ENCODE data around the gene ALK. TPM values are rescaled to one million over a fixed set of nuclear protein-coding genes. Genes with fewer than 3 reads are reported as not detected.

Gene ALK
- total RNA-seq, 1 donor from 2014 or later, result not detected

DNA sequence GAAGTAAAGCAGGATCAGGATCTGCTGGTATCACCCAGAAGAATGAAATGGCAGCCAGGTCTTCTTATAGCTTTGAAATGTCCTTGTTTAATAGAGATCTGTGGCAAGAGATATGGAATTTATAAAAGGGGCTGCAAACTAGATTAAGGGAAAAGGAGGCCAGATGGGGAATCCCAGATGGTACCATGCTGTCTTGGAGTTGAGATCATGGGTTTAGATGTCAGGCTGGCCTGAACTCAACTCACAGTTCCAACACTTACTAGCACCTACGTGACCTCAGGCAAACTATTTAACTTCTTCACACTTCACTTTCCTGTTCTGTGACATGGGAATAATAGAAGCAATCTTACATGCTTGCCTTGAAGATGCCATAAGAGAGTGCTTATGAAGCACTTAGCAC, 188.2 kb downstream of the ALK start:
- DNase-seq (ENCODE audit: low spot score), result no peak
- intact Hi-C loops (cut with DNase I), result no loop called here

DNA sequence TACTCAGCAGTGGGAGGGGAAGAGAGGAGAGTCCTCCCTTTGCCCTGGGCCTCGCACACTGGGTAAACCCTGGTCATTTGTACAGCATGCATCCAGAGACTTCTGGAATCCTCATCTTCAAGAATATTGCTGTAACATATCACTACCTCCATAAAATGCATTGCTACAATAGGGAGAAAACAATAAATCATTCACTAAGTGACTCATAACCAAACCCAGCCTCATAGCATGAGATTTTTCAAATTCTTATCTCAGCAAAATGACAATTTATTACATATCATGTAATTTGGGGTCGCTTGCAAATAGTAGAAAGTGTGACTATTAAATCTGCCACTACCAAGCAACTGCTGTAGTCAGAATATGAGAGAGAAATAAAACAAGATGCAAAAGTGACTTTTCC, 189.4 kb downstream of the ALK start:
- intact Hi-C loops (cut with DNase I), result no loop called here

DNA sequence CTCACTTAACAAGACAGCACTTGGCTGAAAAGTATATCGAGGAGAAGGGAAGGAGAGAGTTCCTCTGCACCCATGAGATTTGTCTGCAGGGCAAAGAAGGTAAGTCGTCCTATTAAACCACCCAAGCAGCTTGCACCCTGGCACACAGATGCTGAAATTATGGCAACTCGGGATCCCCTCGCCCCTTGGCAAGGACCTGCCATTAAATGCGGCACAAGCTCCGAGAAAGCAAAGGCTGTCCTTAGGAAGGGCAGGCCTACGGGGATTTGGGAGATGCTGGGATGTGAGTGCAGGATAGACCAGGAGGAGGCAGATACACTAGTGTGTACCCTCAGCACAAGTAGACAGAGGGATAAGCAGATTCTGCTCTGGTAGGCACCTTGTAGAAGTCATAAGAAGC, 191.5 kb downstream of the ALK start:
- DNase-seq (ENCODE audit: low spot score), result no peak
- intact Hi-C loops (cut with DNase I), result no loop called here

More for the DNA sequence above, 189.4 kb downstream of the ALK start:
- no peak for DNase-seq (ENCODE audit: low spot score)

- intact Hi-C loops (cut with DNase I), result no loop called here
- no peak for DNase-seq (ENCODE audit: low spot score)
These were observed 192.0 kb downstream of the ALK start for GRCh38 chr2:29729401-29729800.

GRCh38 chr2:29726976-29727375, 194.4 kb downstream of the ALK start:
- intact Hi-C loops (cut with DNase I), result no loop called here

DNA sequence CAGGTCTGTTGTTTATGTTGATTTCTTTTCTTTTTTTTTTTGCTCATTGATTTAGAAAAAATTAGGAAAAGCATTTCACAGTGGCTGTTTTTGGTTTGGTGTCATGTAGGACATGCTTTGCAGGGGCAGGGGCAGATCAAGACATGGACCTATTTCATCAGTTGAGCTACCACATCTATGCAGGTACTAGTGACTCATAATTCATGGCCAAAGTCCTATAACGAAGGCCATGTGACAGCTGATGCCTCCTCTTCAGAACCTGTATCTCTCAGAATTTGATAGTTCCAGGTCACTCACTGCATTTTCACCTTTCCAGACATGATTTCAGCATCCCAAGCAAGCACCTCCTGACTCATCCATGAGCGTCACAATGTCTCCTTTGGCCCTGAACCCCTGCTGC, 195.8 kb downstream of the ALK start:
- intact Hi-C loops (cut with DNase I), result no loop called here
- no peak for DNase-seq (ENCODE audit: low spot score)

More at GRCh38 chr2:29726976-29727375, 194.4 kb downstream of the ALK start:
- no peak for DNase-seq (ENCODE audit: low spot score)

GRCh38 chr2:29724282-29724681, 197.1 kb downstream of the ALK start:
- intact Hi-C loops (cut with DNase I), result no loop called here
- no peak for DNase-seq (ENCODE audit: low spot score)

GRCh38 chr2:29723255-29724001, 198.0 kb downstream of the ALK start:
- intact Hi-C loops (cut with DNase I), result no loop called here
- no peak for DNase-seq (ENCODE audit: low spot score)

- intact Hi-C loops (cut with DNase I), result no loop called here
- DNase-seq (ENCODE audit: low spot score), result no peak
These were observed 201.7 kb downstream of the ALK start for GRCh38 chr2:29719639-29720038.

DNA sequence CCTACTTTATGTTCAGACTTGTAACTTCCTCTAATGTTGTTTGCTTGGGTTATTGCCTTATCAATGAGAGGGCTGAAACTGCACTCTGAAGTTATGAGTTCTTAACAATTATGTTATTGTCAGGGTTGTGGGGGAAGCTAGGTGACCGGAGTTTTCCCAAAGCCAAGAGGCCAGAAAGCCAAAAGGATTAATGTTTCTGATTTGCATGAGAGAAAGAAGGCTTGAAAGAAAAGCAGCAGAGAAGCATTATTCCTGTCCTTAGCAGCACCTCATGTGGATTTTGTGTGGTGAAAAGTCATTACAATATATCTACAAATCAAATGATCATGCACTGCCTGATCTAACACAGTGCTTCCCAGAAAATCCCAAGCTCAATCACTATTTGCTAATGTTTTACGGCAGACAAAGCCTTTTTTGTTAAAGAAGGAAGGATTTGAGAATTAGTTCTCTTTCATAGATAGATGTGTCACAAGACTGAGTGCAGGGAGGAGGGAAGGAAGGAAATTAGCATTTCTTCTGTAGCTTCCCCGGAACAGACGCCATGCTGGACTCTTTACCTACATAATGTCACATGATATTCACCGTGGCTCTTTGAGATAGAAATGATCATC, 203.2 kb downstream of the ALK start:
- intact Hi-C loops (cut with DNase I), result no loop called here
- no peak for DNase-seq (ENCODE audit: low spot score)

DNA sequence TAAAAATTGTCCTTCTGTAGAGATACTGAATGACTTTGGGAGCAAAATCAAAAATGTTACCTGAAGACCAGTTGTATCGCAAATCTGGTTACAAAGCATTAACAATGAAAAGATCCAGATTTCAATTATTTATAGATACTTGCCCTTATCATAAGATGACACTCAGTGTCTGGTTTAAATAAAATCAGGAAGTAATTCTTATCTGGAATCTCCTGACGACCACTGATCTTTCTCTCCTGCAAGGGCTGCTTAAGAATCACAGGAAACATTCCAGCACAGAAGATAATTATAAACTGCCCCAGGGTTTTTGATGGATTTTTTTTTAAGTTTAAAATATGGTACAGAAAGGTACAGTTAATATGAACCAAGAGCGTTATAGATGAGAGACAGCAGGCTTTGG, 205.7 kb downstream of the ALK start:
- no peak for DNase-seq (ENCODE audit: low spot score)
- intact Hi-C loops (cut with DNase I), result no loop called here

GRCh38 chr2:29714333-29714732, 207.1 kb downstream of the ALK start:
- intact Hi-C loops (cut with DNase I), result no loop called here
- no peak for DNase-seq (ENCODE audit: low spot score)

GRCh38 chr2:29706171-29706720, 215.1 kb downstream of the ALK start:
- intact Hi-C loops (cut with DNase I), result no loop called here
- no peak for DNase-seq (ENCODE audit: low spot score)

DNA sequence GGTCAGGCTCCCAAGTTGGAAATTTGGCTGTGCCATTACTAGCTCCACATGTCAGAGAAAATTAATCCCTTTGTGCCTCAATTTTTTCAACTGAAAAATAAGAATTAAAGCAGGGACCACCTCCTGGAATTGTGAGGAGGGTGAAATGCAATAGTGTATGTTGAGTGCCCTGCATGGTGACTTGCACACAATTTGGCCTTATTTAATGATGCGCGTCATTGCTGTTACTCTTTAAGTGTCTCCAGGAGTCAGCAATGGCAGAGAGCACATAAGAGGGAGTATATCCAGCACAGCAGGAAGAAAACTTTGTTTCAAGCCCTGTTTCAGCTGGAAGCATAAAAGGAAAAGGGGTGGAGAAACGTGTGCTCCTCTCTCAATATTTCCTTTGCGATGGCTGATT, 215.8 kb downstream of the ALK start:
- intact Hi-C loops (cut with DNase I), result no loop called here
- no peak for DNase-seq (ENCODE audit: low spot score)

DNA sequence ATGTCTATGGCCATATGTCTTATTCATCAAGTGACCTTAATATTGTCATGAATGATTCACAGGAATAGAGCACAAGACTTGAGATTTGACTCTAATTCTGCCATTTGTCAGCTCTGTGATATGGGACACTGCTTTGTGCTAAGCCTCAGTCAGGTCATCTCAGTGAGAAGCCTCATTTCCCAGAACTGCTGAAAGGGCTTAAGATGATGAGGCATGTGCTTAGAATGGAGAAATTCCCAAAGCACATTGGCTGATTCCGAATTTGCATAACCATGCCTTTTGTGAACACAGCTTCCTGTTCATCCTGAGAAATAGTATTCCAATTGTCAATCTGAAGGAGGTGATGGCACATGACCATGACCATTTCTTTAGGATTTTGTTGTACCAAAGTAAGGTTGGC, 218.1 kb downstream of the ALK start:
- intact Hi-C loops (cut with DNase I), result no loop called here
- no peak for DNase-seq (ENCODE audit: low spot score)

- intact Hi-C loops (cut with DNase I), result no loop called here
- no peak for DNase-seq (ENCODE audit: low spot score)
These were observed 219.1 kb downstream of the ALK start for GRCh38 chr2:29702276-29702675.

- intact Hi-C loops (cut with DNase I), result no loop called here
- DNase-seq (ENCODE audit: low spot score), result no peak
These were observed 220.8 kb downstream of the ALK start for GRCh38 chr2:29700560-29700959.

GRCh38 chr2:29699045-29699444, 222.3 kb downstream of the ALK start:
- DNase-seq (ENCODE audit: low spot score), result no peak
- intact Hi-C loops (cut with DNase I), result no loop called here

- intact Hi-C loops (cut with DNase I), result no loop called here
- DNase-seq (ENCODE audit: low spot score), result no peak
These were observed 223.2 kb downstream of the ALK start for GRCh38 chr2:29698216-29698615.

DNA sequence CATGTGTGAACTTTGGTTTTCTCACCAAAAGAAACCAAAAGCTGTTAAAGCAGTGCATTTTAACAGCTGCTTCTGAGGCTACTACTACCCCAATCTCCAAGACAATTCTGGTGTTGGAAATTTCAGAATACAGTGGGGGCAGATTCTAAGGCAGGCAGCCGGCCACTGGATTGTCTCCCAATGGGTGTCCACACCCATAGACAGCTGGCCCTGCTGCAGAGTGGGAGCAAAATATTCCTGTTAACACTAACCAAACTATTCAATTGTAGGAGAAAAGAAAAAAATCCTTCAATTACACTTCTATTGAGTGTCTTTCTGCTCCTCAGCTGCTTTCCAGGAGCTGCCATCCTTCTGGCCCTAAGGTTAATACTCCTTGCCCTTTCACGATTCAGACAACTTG, 223.7 kb downstream of the ALK start:
- intact Hi-C loops (cut with DNase I), result no loop called here
- no peak for DNase-seq (ENCODE audit: low spot score)

DNA sequence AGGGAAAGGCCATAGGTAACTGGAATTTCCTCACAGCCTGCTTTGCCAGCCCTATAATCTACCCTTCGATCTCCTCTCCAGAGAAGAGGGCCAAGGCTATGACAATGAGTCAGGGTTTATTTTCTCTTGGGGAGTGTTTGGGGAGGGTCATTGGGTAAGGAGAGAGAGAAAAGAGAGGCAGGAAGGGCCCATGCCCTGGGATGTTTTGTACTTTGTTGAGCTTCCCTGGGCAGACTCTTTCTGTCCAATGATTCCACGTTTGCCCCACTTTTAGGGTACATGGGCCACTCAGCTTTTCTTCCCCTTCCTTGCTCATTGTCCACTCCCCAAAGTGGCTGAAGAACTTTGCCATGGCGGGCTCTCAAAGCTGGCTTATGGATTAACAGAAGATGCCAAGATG, 224.2 kb downstream of the ALK start:
- DNase-seq (ENCODE audit: low spot score), result no peak
- intact Hi-C loops (cut with DNase I), result no loop called here
